Sigmoid colon (tissue), 7 donors: ENCODE results near the gene CCDC138. TPM values are rescaled to one million over a fixed set of nuclear protein-coding genes. Genes with fewer than 3 reads are reported as not detected.
A peak's percentile ranks its signal among the peaks of the same experiment; 100 is the strongest.

Experiments used
- DNase-seq: peaks from one replicate; pipeline ENCODE4 v3.0.0-alpha.2; 2019
- H3K27ac ChIP-seq, 4 donors: fragments of 200-600 bp; sonication (generic); one replicate each; pipeline ENCODE4 v1.5.1; 2016 to 2019; ENCODE audit warnings: mild to moderate bottlenecking in 1 of 4
- H3K27me3 ChIP-seq, 3 donors: fragments of 200-600 bp; sonication (generic); one replicate each; pipeline ENCODE4 v1.5.1; 2019; ENCODE audit warnings: mild to moderate bottlenecking in 1 of 3
- H3K36me3 ChIP-seq, 4 donors: fragments of 200-600 bp; sonication (generic); one replicate each; pipeline ENCODE4 v1.5.1; 2016 to 2019
- H3K4me1 ChIP-seq, 4 donors: fragments of 200-600 bp; sonication (generic); one replicate each; pipeline ENCODE4 v1.5.1; 2017 to 2019
- H3K4me3 ChIP-seq, 4 donors: fragments of 200-600 bp; sonication (generic); one replicate each; pipeline ENCODE4 v1.5.1; 2017 to 2019; ENCODE audit warnings: mild to moderate bottlenecking in 2 of 4, moderate library complexity in 1 of 4
- H3K9me3 ChIP-seq, 4 donors: fragments of 200-600 bp in 3 of 4; sonication (generic) in 3 of 4; one replicate each; pipeline versions ENCODE4 v1.5.1 to v1.6.1; 2013 to 2019
- CTCF ChIP-seq, 4 experiments: fragments of 450-650 bp in 3 of 4; fragments of 200-600 bp in 1 of 4; IDR thresholded peaks; one replicate each; pipeline ENCODE4 v1.5.1; 2016 to 2019; ENCODE audit warnings: antibody characterized with exemption in 4 of 4, mild to moderate bottlenecking in 3 of 4, moderate library complexity in 2 of 4
- EP300 ChIP-seq, 4 donors: sonication (generic); formaldehyde crosslinking; IDR thresholded peaks; one replicate each; pipeline ENCODE4 v1.6.1; 2017; ENCODE audit warnings: antibody characterized with exemption in 4 of 4
- POLR2A ChIP-seq, 2 donors: fragments of 450-650 bp; IDR thresholded peaks; one replicate each; pipeline ENCODE4 v1.6.1; 2016; ENCODE audit warnings: antibody characterized with exemption in 2 of 2, mild to moderate bottlenecking in 2 of 2, moderate library complexity in 2 of 2
- POLR2AphosphoS5 ChIP-seq, 4 donors: sonication (generic); formaldehyde crosslinking; IDR thresholded peaks; one replicate each; pipeline ENCODE4 v1.6.1; 2017; ENCODE audit warnings: antibody characterized with exemption in 4 of 4
- whole genome bisulfite sequencing, 2 donors: extraction: QIAGEN DNeasy Blood & Tissue Kit; methylation state at CpG; one replicate each; pipeline ENCODE4 v1.1.7; 2013; 5-methylcytosine and 5-hydroxymethylcytosine counted together
- intact Hi-C: fragments of 100-400 bp; cut with DNase I; formaldehyde crosslinking; loops from one replicate; pipeline ENCODE4 v1.15.1; 2023
- polyA plus RNA-seq, 3 donors: library from polyadenylated mRNA; stranded (reverse); fragments of 200-250 nt; gene quantifications; one replicate each; pipeline ENCODE4 v1.2.3, GENCODE V29; 2013
- total RNA-seq, 4 donors: library from RNA; depleted of rRNA; stranded (reverse); fragments of >200 nt; gene quantifications; one replicate each; pipeline ENCODE4 v1.1.0, GENCODE V29; 2016
- donor health status: healthy with polysubstance abuse.
- donor health status: Bipolar disorder and iron deficiency.
- donor health status: healthy.

Gene CCDC138
- total and polyA plus RNA-seq, 7 donors: 1.8 to 4.2 (median 3.1) TPM

- Histone ChIP-seq H3K36me3 (no peaks in the 10 kb centered on the region), H3K4me1 (no peaks in the 10 kb centered on the region), H3K27ac (no peak overlapping the region), H3K4me3 (no peak overlapping the region), H3K9me3 (peaks cover 0 to 8% (median 0%) of the 10 kb centered on the region in 4 donors), H3K27me3 (no peaks in the 10 kb centered on the region)
- intact Hi-C loops: no loop called here
- WGBS, 2 donors: 96 to 97% methylated on average over 1 of the region's 1 CpG
- DNase-seq: no peak
- TF ChIP-seq POLR2AphosphoS5 (IDR thresholded peaks at IDR 0.05): no peak
- no peak for TF ChIP-seq CTCF (IDR thresholded peaks at IDR 0.05)
- TF ChIP-seq POLR2A (IDR thresholded peaks at IDR 0.05): no peak
- TF ChIP-seq EP300 (IDR thresholded peaks at IDR 0.05): no peak
These were observed 82.3 kb downstream of the CCDC138 start for GRCh38 chr2:108868911-108869310.

GRCh38 chr2:108869542-108869941 lies 83.0 kb downstream of the CCDC138 start:
- Histone ChIP-seq H3K36me3 (no peaks in the 10 kb centered on the region), H3K27me3 (no peaks in the 10 kb centered on the region), H3K4me3 (no peak overlapping the region), H3K4me1 (no peaks in the 10 kb centered on the region), H3K9me3 (peaks cover 0 to 8% (median 0%) of the 10 kb centered on the region in 4 donors), H3K27ac (no peak overlapping the region)
- 93 to 97% methylated on average over 3 of the region's 3 CpGs for WGBS, 2 donors
- DNase-seq: no peak
- TF ChIP-seq POLR2A (IDR thresholded peaks at IDR 0.05) (no peak), CTCF (IDR thresholded peaks at IDR 0.05) (no peak), EP300 (IDR thresholded peaks at IDR 0.05) (no peak), POLR2AphosphoS5 (IDR thresholded peaks at IDR 0.05) (no peak)
- intact Hi-C loops: no loop called here

GRCh38 chr2:108870069-108870644 lies 83.6 kb downstream of the CCDC138 start:
- Histone ChIP-seq H3K36me3 (no peaks in the 10 kb centered on the region), H3K4me3 (no peak overlapping the region), H3K27ac (no peak overlapping the region), H3K4me1 (no peaks in the 10 kb centered on the region), H3K9me3 (peaks cover 0 to 8% (median 0%) of the 10 kb centered on the region in 4 donors), H3K27me3 (no peaks in the 10 kb centered on the region)
- intact Hi-C loops: no loop called here
- TF ChIP-seq CTCF (IDR thresholded peaks at IDR 0.05) (no peak), EP300 (IDR thresholded peaks at IDR 0.05) (no peak), POLR2A (IDR thresholded peaks at IDR 0.05) (no peak), POLR2AphosphoS5 (IDR thresholded peaks at IDR 0.05) (no peak)
- DNase-seq: no peak
- 97 to 98% methylated on average over 5 of the region's 5 CpGs for WGBS, 2 donors

GRCh38 chr2:108877506-108877905 lies 90.9 kb downstream of the CCDC138 start:
- Histone ChIP-seq H3K27me3 (no peaks in the 10 kb centered on the region), H3K9me3 (peaks cover 0 to 6% (median 0%) of the 10 kb centered on the region in 4 donors), H3K4me3 (no peak overlapping the region), H3K4me1 (no peaks in the 10 kb centered on the region), H3K36me3 (no peaks in the 10 kb centered on the region), H3K27ac (no peak overlapping the region)
- intact Hi-C loops: no loop called here
- DNase-seq: no peak
- TF ChIP-seq CTCF (IDR thresholded peaks at IDR 0.05): peak in 1 of 4 experiments; percentile 14
- no peak for TF ChIP-seq POLR2AphosphoS5 (IDR thresholded peaks at IDR 0.05)
- 98 to 99% methylated on average over 2 of the region's 2 CpGs for WGBS, 2 donors

- 65 to 72% methylated on average over 2 of the region's 2 CpGs for WGBS, 2 donors
- TF ChIP-seq POLR2A (IDR thresholded peaks at IDR 0.05): no peak
- TF ChIP-seq CTCF (IDR thresholded peaks at IDR 0.05): no peak
- TF ChIP-seq EP300 (IDR thresholded peaks at IDR 0.05): no peak
- no peak for TF ChIP-seq POLR2AphosphoS5 (IDR thresholded peaks at IDR 0.05)
- no peaks in the 10 kb centered on the region for H3K27me3 ChIP-seq
- no peaks in the 10 kb centered on the region for H3K36me3 ChIP-seq
- H3K4me1 ChIP-seq: no peaks in the 10 kb centered on the region
- H3K27ac ChIP-seq: no peak overlapping the region
- H3K9me3 ChIP-seq: peaks cover 0 to 6% (median under 1%) of the 10 kb centered on the region in 4 donors
- intact Hi-C loops: no loop called here
- DNase-seq: no peak
- H3K4me3 ChIP-seq: no peak overlapping the region
These were observed 91.7 kb downstream of the CCDC138 start for GRCh38 chr2:108878276-108878675.
